Measurements from ENCODE around the gene GEMIN7.

GRCh38 chr19:45133661-45134060 lies 54.6 kb downstream of the GEMIN7 start:
- TF ChIP-seq CTCF (IDR thresholded peaks at IDR 0.05) (no peak), POLR2A (IDR thresholded peaks at IDR 0.05) (no peak)
